Measurements from ENCODE around the gene CCDC146.
A peak's percentile ranks its signal among the peaks of the same experiment; 100 is the strongest.
"Not testable (repeated sequence)": the region's sequence is repeated elsewhere in the genome, so short reads cannot be mapped to it uniquely, and the experiment has no call there.

The CCDC146 gene

GRCh38 chr7:77152232-77152631, 29.8 kb downstream of the CCDC146 start:
- not testable (repeated sequence) for DNase-seq

GRCh38 chr7:77154917-77155464, 32.6 kb downstream of the CCDC146 start:
- DNase-seq: not testable (repeated sequence)

- not testable (repeated sequence) for DNase-seq
Observed at GRCh38 chr7:77155601-77156377, 33.4 kb downstream of the CCDC146 start.

- DNase-seq: not testable (repeated sequence)
Observed at GRCh38 chr7:77157034-77157433, 34.6 kb downstream of the CCDC146 start.

- DNase-seq: no peak
Observed at GRCh38 chr7:77157446-77157845, 35.0 kb downstream of the CCDC146 start.

GRCh38 chr7:77171073-77171472, 48.7 kb downstream of the CCDC146 start:
- DNase-seq: not testable (repeated sequence)

GRCh38 chr7:77172437-77173172, 50.2 kb downstream of the CCDC146 start:
- not testable (repeated sequence) for DNase-seq

GRCh38 chr7:77174418-77174817, 52.0 kb downstream of the CCDC146 start:
- not testable (repeated sequence) for DNase-seq

GRCh38 chr7:77175274-77175800, 52.9 kb downstream of the CCDC146 start:
- not testable (repeated sequence) for DNase-seq

- not testable (repeated sequence) for DNase-seq
Observed at GRCh38 chr7:77177321-77177904, 55.0 kb downstream of the CCDC146 start.

GRCh38 chr7:77178024-77178423, 55.6 kb downstream of the CCDC146 start:
- not testable (repeated sequence) for DNase-seq

- no peak for DNase-seq
Observed at GRCh38 chr7:77181015-77181595, 58.7 kb downstream of the CCDC146 start.

- no peak for DNase-seq
Observed at GRCh38 chr7:77181734-77182133, 59.3 kb downstream of the CCDC146 start.

- DNase-seq: no peak
Observed at GRCh38 chr7:77182261-77182660, 59.8 kb downstream of the CCDC146 start.

GRCh38 chr7:77184463-77184862, 62.0 kb downstream of the CCDC146 start:
- no peak for DNase-seq

GRCh38 chr7:77184990-77185389, 62.6 kb downstream of the CCDC146 start:
- DNase-seq: no peak

- DNase-seq: no peak
Observed at GRCh38 chr7:77185866-77186265, 63.5 kb downstream of the CCDC146 start.

- no peak for DNase-seq
Observed at GRCh38 chr7:77188731-77189437, 66.5 kb downstream of the CCDC146 start.

- no peak for DNase-seq
Observed at GRCh38 chr7:77197141-77197540, 74.7 kb downstream of the CCDC146 start.

GRCh38 chr7:77199013-77199966, 76.9 kb downstream of the CCDC146 start, which contains the start of gene FGL2:
Gene FGL2, minus strand, starts transcription at chr7:77199819. Its CDS starts 26 bp downstream, at chr7:77199793.
- peak; percentile 43 for DNase-seq

GRCh38 chr7:77200542-77200941, 78.1 kb downstream of the CCDC146 start:
- DNase-seq: no peak

Data from activated T-cell treated with anti-CD3 and anti-CD28 coated beads, Interleukin-2, amount 50 U/mL, for 1 hour (primary cell).